BLaER1 (cell line): ENCODE results near the gene SMIM35.

Experiments used
- H3K27ac ChIP-seq: shearing (Covaris generic); formaldehyde crosslinking; 2 replicates; pipeline ENCODE4 v1.8.1; 2022
- H3K27me3 ChIP-seq: shearing (Covaris generic); formaldehyde crosslinking; 2 replicates; pipeline ENCODE4 v1.8.1; 2022
- H3K36me3 ChIP-seq: shearing (Covaris generic); formaldehyde crosslinking; 2 replicates; pipeline ENCODE4 v1.8.1; 2022
- H3K4me1 ChIP-seq: shearing (Covaris generic); formaldehyde crosslinking; 2 replicates; pipeline ENCODE4 v1.8.1; 2022
- H3K4me2 ChIP-seq: shearing (Covaris generic); formaldehyde crosslinking; 2 replicates; pipeline ENCODE4 v1.8.1; 2022
- H3K4me3 ChIP-seq: shearing (Covaris generic); formaldehyde crosslinking; 2 replicates; pipeline ENCODE4 v1.8.1; 2022
- H3K9ac ChIP-seq: shearing (Covaris generic); formaldehyde crosslinking; 2 replicates; pipeline ENCODE4 v1.8.1; 2022
- H3K9me3 ChIP-seq: shearing (Covaris generic); formaldehyde crosslinking; 2 replicates; pipeline ENCODE4 v1.8.1; 2022
- H4K20me1 ChIP-seq: shearing (Covaris generic); formaldehyde crosslinking; 2 replicates; pipeline ENCODE4 v1.8.1; 2022
- Cebpa-rat ChIP-seq: shearing (Covaris generic); IDR thresholded peaks from 2 replicates; pipeline ENCODE4 v1.8.1; 2022

Gene SMIM35

GRCh38 chr11:118095967-118096367 lies 9.2 kb upstream of the SMIM35 start:
- Histone ChIP-seq H4K20me1 (no peaks in the 10 kb centered on the region), H3K9me3 (no peaks in the 10 kb centered on the region), H3K27ac (no peak overlapping the region), H3K4me2 (no peak overlapping the region), H3K27me3 (no peaks in the 10 kb centered on the region), H3K4me1 (no peaks in the 10 kb centered on the region), H3K36me3 (no peaks in the 10 kb centered on the region), H3K9ac (no peak overlapping the region), H3K4me3 (no peak overlapping the region)
- no peak for TF ChIP-seq Cebpa-rat

- H3K36me3 ChIP-seq = no peaks in the 10 kb centered on the region
- no peak overlapping the region for H3K9ac ChIP-seq
- H3K27ac ChIP-seq = no peak overlapping the region
- no peak for TF ChIP-seq Cebpa-rat
- H3K4me2 ChIP-seq = no peak overlapping the region
- H3K27me3 ChIP-seq = no peaks in the 10 kb centered on the region
- H3K4me3 ChIP-seq = no peak overlapping the region
- H3K4me1 ChIP-seq = no peaks in the 10 kb centered on the region
- H4K20me1 ChIP-seq = no peaks in the 10 kb centered on the region
- H3K9me3 ChIP-seq = no peaks in the 10 kb centered on the region
These were observed 8.7 kb upstream of the SMIM35 start for GRCh38 chr11:118095493-118095892.

- H3K27me3 ChIP-seq = no peaks in the 10 kb centered on the region
- H3K4me3 ChIP-seq = no peak overlapping the region
- H3K9ac ChIP-seq = no peak overlapping the region
- no peaks in the 10 kb centered on the region for H3K36me3 ChIP-seq
- H3K27ac ChIP-seq = no peak overlapping the region
- TF ChIP-seq Cebpa-rat = no peak
- H3K4me1 ChIP-seq = peaks cover 11% of the 10 kb centered on the region
- no peak overlapping the region for H3K4me2 ChIP-seq
- peaks cover 13% of the 10 kb centered on the region for H3K9me3 ChIP-seq
- H4K20me1 ChIP-seq = no peaks in the 10 kb centered on the region
These were observed 6.3 kb upstream of the SMIM35 start for GRCh38 chr11:118092907-118093571.

DNA sequence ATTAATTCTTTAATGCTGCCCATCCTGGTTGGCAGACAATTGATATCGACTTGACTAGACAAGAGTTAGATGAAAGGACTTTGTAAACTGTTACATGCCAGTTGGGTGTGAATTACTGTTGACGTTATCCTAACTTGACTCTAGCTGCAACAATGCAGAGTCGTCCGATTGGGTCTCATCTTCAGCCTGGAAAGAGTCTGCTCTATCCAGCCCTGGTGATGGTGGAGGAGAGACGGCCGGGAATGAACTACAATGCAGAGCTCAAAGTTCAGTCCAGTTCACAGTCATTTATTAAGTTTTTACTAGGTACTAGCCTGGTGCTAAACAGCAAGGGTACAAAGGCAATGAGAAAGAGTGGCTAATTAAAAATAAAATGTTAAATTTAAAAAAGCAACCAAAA lies 4.9 kb upstream of the SMIM35 start:
- Histone ChIP-seq H4K20me1 (no peaks in the 10 kb centered on the region), H3K27ac (no peak overlapping the region), H3K9me3 (peaks cover 27% of the 10 kb centered on the region), H3K9ac (no peak overlapping the region), H3K4me2 (no peak overlapping the region), H3K4me1 (peaks cover 12% of the 10 kb centered on the region), H3K4me3 (no peak overlapping the region), H3K36me3 (no peaks in the 10 kb centered on the region), H3K27me3 (no peaks in the 10 kb centered on the region)
- no peak for TF ChIP-seq Cebpa-rat

GRCh38 chr11:118090545-118091162 lies 3.9 kb upstream of the SMIM35 start:
- no peaks in the 10 kb centered on the region for H4K20me1 ChIP-seq
- H3K9me3 ChIP-seq = peaks cover 37% of the 10 kb centered on the region
- no peak overlapping the region for H3K27ac ChIP-seq
- no peak overlapping the region for H3K9ac ChIP-seq
- peaks cover 12% of the 10 kb centered on the region for H3K4me1 ChIP-seq
- H3K36me3 ChIP-seq = no peaks in the 10 kb centered on the region
- no peak overlapping the region for H3K4me2 ChIP-seq
- TF ChIP-seq Cebpa-rat = no peak
- no peak overlapping the region for H3K4me3 ChIP-seq
- no peaks in the 10 kb centered on the region for H3K27me3 ChIP-seq

- no peaks in the 10 kb centered on the region for H4K20me1 ChIP-seq
- peaks cover 26% of the 10 kb centered on the region for H3K4me1 ChIP-seq
- H3K9me3 ChIP-seq = peaks cover 40% of the 10 kb centered on the region
- peak overlapping the region; percentile 61 for H3K4me2 ChIP-seq
- no peaks in the 10 kb centered on the region for H3K36me3 ChIP-seq
- H3K27me3 ChIP-seq = no peaks in the 10 kb centered on the region
- no peak overlapping the region for H3K9ac ChIP-seq
- peak overlapping the region; percentile 70; the same call in 1 of the 2 replicates for H3K27ac ChIP-seq
- no peak overlapping the region for H3K4me3 ChIP-seq
- no peak for TF ChIP-seq Cebpa-rat
These were observed 1.8 kb upstream of the SMIM35 start for GRCh38 chr11:118088531-118088930.

DNA sequence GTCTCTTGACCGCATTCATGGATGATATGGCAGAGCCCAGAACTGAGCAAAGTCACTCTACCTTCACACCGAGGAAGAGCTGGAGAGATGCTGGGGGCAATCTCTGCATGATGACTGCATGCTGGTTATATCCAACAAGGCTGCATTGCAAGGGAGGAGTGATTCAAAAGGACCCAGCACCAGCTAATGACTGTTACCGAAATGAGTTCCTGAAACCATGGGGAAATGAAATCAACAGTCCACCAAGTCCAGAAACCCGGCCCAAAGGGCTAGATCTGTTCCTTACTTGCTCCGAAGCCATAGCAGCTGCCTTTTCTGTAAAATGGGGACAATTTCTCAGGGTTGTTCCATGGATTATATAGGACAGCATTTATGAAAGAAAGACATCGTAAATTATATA lies 1.2 kb upstream of the SMIM35 start:
- TF ChIP-seq Cebpa-rat = no peak

GRCh38 chr11:118084656-118085055 lies 2.1 kb downstream of the SMIM35 start:
- Histone ChIP-seq H3K9me3 (peaks cover 40% of the 10 kb centered on the region), H4K20me1 (no peaks in the 10 kb centered on the region), H3K27me3 (no peaks in the 10 kb centered on the region), H3K27ac (peak overlapping the region; percentile 68; the same call in 1 of the 2 replicates), H3K4me1 (peaks cover 44% of the 10 kb centered on the region), H3K36me3 (no peaks in the 10 kb centered on the region), H3K9ac (peak overlapping the region; percentile 37; the same call in 1 of the 2 replicates), H3K4me3 (no peak overlapping the region), H3K4me2 (peak overlapping the region; percentile 80)
- TF ChIP-seq Cebpa-rat = no peak

More for the DNA sequence above, 1.2 kb upstream of the SMIM35 start:
- Histone ChIP-seq H3K9ac (no peak overlapping the region), H3K4me1 (peaks cover 32% of the 10 kb centered on the region), H3K9me3 (peaks cover 40% of the 10 kb centered on the region), H3K4me2 (peak overlapping the region; percentile 61; the same call in 1 of the 2 replicates), H3K27me3 (no peaks in the 10 kb centered on the region), H4K20me1 (no peaks in the 10 kb centered on the region), H3K4me3 (no peak overlapping the region), H3K36me3 (no peaks in the 10 kb centered on the region), H3K27ac (no peak overlapping the region; the same call in 1 of the 2 replicates)

GRCh38 chr11:118084247-118084646 lies 2.5 kb downstream of the SMIM35 start:
- Histone ChIP-seq H3K36me3 (no peaks in the 10 kb centered on the region), H3K4me3 (no peak overlapping the region), H3K9ac (peak overlapping the region; percentile 37; the same call in 1 of the 2 replicates), H3K4me1 (peaks cover 44% of the 10 kb centered on the region), H3K9me3 (peaks cover 38% of the 10 kb centered on the region), H3K4me2 (peak overlapping the region; percentile 80), H3K27me3 (no peaks in the 10 kb centered on the region), H3K27ac (peak overlapping the region; percentile 68; the same call in 1 of the 2 replicates), H4K20me1 (no peaks in the 10 kb centered on the region)
- TF ChIP-seq Cebpa-rat = no peak; the same call in 1 of the 2 replicates

DNA sequence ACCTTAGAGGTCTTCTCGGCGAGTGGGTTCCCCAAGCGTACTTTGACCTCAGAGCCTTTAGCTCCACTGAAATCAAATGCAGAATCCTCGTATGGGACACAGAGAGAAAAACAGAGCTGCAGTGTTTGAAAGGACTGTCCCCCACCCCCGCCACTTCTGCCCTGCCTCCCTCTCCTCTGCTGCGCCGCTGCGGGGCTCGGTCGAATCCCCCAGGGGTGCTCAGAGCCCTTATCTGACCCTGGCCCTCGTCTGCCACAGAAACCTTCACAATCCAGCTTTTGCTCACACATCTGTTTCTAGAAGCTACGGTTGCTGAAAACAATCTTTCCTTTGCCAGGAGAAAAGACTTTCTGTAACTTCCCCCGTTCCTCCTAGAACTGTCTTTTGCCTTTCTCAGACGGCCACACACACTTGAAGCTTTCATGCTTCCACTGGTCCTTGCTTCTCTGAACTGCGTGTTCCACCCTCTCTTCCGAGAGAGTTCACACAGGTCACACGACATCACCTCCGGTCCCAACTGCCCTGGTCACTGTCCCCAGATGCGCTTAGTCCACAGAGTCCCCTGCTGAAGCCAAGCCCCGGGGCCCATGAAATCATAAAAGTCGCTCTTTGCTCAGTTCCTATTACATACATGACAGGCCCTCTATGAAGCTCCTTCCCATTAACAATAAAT lies 3.7 kb downstream of the SMIM35 start:
- Histone ChIP-seq H3K4me1 (peaks cover 33% of the 10 kb centered on the region), H4K20me1 (no peaks in the 10 kb centered on the region), H3K27me3 (no peaks in the 10 kb centered on the region), H3K27ac (peak overlapping the region; percentile 68), H3K4me2 (peak overlapping the region; percentile 80), H3K4me3 (peak overlapping the region; percentile 21; the same call in 1 of the 2 replicates), H3K9ac (peak overlapping the region; percentile 67), H3K9me3 (peaks cover 26% of the 10 kb centered on the region), H3K36me3 (no peaks in the 10 kb centered on the region)
- TF ChIP-seq Cebpa-rat = no peak
